Measurements from ENCODE around the gene CHMP5.
A peak's percentile ranks its signal among the peaks of the same experiment; 100 is the strongest.

CHMP5 gene

DNA sequence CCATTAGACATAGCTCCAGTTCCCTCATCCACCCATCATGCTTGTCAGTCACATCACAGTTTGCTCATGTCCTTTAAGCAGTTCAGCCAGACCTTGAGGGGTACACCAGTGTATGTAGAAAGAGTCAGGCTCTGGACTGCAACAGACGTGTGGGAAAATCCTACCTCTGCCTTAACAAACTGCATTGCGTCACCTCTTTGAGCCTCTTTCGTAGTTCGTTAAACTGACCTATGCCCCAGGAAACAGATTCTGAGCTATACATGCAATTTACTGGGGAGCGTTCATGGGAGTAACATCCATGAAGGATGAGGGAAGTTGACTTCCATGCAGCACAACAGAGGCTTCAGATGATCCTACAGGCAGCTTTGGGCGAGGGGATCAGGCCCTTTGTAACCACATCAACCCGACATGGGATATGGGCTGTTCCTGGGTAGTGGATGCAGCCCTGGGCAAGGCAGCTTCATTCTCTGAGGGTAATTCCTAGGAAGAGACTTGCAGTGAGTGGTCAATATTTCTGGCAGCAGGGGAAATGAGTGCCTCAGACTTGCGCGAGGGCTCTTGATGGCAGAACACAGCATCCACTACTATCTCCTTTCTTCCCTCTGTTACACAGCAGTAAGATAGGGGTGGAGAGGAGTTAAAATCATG lies 20.6 kb upstream of the CHMP5 start:
- no peak for DNase-seq

DNA sequence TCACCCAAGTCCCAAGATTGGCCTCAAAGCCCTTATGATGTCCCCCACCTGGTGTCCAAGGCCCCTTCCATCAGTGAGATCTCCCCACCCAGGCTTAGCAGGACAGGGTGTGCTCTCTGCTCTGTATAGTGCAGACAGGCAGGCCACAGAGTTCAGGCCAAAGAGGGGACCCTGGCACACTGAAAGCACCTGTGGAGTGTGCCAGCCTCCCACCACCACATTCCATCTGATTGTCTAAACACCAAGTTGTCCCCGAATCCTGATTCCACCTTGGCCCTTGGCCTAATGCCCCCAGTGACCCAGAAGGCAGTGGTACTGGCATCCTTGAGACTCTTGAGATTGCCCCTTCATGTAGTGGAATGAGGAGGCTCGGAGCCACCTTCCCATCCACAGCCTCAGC lies 19.5 kb upstream of the CHMP5 start:
- no peak for DNase-seq

DNA sequence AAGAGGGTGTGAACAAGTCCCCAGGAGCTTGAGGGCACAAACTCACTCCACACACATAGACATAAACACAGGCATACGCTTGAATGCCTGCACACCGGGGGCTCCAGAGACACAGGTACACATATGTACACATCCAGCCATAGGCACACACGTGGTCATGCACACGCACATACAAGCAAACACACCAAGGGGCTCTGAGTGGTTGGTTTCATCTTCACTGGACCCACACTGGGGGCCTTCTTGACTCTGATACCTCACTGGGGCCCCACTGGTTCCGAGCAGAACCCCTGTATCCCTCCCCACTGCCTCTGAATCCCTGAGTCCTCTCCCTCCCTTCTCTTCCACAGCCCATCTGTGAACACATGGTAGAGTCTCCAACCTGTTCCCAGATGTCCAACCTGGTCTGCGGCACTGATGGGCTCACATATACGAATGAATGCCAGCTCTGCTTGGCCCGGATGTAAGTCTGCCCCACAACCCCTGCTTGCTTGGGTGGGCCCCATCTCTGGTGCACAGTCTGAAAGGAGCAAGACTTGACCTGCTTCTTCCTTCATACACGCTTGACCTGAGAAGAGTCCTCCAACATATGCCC lies 18.5 kb upstream of the CHMP5 start:
- DNase-seq = no peak

DNA sequence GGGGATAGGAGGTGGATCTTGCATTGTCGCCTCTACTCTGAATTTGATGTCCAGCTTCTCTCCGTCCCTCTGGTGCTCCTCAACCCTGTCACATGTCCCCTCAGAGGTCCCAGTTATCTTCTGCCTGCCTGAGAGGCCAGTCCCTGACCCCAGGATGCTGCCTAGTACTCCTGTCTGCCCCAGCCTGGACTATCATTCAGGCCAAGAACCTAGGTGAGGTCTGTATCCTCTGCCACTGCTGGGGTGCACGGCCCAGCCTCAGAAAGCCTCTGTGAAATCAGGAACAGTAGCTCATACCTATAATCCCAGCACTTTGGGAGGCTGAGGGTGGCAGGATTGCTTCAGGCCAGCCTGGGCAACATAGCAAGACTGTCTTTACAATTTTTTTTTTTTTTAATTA lies 16.2 kb upstream of the CHMP5 start:
- DNase-seq = no peak

DNA sequence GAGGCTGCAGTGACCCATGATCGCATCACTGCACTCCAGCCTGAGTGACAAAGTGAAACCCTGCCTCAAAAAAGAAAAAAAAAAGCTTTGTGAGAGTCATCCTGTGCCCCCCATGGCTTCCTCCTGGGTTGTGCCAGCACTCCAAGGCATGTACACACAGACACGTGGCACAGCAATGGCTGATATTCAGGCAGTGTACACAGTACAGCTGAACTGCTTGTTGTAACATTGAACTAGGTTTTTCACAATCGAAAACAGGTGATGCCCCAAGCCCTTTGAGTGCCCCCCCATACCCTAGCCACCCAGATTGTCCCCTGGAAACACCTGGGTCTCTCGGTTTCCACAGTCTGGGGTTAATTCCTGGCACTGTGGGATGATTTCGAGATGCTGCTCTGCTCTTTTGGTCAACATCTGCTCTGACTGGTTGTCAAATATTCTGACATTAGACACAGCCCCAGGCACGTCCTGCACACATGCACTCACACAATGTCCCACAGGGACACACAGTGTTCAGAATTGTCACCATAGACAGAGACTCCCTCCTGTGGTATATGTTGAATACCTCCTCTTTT lies 15.7 kb upstream of the CHMP5 start:
- DNase-seq = no peak

DNA sequence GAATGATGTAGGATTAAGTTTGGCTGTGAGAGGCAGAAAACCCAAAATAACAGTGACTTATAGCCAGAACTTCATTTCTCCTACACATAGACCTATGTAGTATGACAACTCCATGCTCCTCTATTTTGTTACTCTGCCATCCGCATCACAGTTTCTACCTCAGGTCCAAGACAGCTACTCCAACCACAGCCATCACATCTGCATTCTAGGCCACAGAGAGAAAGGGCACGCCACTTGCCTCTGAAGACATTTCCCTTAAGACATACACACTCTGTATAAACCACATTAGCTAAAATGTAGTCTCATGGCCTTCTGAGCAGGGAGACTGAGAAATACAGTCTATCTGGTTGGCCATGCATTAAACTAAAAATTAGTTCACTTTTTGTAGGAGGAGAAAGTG lies 14.9 kb upstream of the CHMP5 start:
- no peak for DNase-seq

DNA sequence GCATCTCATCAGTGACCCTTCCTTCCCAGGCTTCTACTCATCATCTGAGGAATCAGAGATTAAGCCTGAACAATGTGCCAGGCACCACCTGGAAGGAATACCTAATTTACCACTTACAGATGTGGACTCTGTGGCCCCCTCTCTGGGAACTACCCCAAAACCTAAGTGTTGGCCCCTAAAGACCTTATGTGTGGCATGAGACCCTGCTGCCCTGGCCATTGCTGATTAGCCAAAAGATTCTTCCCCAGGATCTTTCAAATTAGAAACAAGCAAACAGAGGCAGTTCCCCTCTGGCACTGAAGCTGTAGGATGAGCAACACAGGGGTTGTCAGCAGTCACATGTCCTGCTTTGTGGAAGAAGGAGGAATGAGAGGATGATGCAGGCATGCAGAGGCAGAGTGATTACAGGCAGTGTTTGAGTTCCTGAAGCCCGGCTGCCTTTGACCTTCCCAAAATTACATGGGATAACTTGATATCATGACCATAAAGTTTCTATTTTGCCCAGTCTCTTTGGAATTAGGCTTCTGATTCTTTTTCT lies 14.3 kb upstream of the CHMP5 start:
- no peak for DNase-seq

DNA sequence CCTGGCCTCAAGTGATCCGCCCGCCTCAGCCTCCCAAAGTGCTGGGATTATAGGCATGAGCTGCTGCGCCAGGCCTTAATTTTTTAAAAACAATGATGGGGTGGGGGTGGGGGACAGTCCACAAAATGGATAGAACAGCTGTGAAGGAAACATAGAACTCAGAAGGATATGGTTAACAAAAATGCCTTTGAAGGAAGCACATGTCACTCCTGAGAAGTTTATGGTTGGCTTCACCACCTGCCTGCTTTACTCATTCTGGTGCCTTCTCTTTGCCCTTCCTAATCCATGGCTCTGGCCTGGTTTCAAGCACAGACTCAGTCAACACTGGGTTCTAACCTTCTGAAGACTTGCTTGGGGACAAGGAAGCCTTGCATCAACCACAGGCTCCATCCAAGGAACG lies 10.6 kb upstream of the CHMP5 start:
- DNase-seq = no peak

DNA sequence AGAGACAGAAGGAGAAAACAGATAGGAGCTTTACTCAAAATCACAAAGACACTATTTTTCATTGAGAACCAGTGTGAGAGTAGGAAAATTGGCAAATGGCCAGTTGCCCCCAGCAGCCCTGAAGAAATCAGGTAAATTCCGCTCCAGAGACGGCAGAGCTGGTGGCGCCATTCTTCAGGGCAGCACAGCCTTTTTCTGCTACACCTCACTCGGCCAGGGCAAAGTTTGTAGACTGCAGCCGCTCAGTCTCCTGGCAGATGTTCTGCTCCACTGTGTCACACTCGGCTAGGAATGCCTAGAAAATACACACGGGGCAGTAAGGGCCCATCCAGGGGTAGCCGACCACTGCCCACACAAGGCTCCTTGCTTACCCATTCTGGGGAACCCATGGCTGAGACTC lies 9.8 kb upstream of the CHMP5 start:
- DNase-seq = no peak

DNA sequence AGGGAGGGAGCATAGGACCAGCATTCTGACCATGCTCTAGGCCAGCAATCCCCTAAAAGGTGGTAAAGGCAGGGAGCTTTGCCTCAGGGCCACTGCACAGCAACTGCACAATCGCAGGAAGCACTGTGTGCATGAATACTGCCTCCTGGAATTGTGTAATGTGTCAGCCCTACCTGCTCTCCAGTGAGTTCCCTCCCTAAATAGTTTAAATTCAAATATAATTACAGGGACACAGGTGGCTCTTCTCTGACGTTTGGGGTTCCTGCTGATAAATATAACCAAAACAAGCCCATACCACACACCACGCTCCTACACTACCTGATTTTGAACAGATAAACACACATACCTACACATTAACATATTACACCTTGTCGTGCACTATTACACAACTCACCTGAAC lies 9.4 kb upstream of the CHMP5 start:
- DNase-seq = no peak

DNA sequence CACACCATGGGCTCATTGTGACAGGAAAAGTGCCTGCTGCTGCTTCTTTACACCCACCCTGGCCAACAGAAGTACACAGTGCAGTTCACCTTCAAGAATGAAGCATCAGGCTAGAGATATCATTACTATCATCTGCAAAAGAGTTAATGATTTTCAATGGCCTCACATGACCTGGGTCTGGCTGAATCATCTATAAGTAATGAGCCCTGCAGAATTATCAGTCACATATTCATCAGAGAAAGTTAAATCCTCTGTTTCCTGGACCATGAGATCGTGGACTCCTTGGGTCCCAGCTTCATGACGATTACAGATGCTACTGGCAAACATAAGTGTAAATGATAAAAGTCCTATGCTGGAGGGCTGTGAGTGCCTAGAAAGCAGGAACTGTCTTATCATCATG lies 8.6 kb upstream of the CHMP5 start:
- DNase-seq = no peak

DNA sequence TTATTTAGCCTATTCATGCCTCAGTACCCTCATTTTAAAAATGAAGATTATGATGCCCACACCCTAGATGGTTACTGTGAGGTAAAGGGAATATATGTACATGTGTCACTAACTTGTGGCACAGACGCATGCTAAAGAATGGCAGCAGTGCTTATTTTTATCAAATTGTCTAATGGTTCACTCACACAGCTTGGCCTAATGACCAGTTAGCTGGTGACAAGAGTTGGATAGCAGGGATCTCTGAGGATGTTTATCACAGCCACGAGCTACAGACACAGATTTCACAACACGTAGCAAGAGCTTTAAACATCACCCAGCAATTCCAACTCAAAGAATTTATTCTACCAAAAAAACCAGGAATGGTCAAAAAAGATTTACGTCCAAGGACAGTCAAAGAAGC lies 7.6 kb upstream of the CHMP5 start:
- no peak for DNase-seq

DNA sequence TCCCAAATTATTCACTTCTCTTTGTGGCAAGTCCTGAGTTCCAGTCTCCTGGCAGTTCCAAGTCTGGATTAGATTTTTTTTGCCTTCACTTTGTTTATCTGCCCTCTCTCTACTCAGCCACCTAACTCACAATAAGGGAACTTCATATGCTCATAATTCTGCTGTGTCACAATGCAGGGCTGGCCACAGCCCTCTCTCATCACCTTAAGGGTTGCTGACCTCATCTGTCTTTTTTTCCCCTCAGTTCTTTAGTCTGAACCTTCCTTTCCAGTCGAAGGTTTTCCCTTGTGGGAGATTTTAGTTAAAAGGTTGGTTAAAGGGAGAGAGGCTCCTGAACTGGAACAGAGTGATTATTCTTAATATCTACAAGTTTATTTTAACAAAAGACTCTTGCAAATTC lies 4.5 kb upstream of the CHMP5 start:
- DNase-seq = no peak

DNA sequence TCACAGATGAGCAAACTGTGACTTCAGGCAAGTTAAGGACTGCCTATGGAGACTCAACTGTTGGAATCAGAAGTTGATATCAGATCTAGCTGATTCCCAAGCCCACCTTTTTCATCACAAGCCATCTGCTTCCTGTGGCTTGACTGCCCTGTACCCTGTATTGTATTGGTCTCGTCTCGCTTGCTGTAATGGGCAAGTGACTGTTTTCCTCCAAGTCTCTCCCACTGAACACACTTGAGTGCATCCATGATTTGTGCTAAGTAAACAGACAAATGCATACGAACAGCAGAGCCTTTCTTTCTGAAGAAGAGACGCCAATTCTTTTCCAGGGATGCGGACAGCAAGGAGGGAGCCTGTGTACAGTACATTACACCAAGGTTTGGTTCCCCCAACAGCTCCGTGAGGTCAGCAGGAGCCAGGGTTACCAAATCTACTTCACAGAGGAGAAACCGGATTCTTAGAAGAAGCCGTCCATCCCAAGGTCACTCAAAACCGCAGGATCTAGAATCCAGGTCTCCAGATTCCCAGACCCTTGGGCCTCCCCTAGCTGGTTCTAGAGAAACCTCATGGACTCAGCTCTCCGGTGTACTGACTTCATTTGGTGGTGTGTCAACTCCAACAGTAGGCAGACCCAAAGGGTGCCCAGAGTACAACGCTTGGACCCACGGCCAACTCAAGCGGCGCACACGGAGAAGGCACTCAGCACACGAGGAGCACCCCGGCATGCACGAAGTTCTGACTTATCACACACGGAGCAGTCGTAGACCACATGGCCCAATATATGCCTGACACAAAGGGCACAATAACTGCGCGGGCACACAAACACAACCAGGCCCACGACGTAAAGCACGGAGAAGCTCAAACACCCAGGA lies 1.5 kb upstream of the CHMP5 start:
- no peak for DNase-seq

DNA sequence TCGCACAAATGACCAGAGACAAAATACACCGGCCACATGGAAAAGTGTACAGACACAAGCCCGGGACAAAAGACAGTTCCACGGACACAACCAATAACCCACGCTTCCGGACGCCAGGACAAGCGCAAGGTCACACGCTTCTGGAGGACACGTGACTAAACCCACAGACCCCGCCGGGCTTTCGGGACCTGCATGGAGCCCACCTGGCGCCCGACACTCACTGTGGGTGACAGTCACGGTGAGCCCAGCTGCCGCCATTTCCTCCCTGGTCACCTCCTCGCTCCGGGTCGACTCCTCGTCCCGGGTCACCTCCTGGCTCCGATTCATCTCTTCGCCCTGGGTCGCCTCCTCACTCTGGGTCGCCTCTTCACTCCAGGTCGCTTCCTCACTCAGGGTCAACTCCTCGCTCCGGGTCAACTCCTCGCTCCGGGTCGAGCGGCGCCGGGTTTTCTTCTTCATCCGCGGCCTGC lies 811 bp upstream of the CHMP5 start:
- peak; percentile 25 for DNase-seq

DNA sequence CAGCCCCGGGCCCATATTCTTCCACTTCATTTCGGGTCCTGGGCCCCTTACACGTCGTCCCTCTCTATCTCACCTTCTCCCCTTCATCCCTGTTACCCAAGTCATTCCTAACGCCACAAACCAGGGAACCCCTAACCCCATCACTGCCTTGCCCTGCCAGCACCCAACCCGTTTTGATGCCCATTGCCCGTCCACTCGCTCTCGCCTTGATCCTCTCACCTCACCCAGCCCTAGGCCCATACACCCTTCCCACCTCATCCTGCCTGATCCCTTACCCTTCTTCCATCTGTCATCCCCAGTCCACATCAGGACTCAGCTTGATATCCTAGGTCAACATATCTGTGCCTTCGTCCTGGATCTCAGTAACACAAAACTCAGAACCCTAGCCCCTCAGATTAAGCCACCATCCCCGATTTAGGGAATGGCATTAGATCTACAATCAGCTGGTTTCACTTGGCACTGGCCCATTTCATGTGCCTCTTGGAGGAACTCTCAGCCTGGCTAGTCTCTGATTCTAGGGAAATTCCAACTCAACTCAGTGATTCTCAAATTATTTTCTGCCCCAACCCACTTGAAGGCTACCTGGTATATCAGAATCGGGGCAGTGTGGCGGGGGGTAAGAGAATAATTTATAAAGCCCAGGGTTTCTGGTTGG lies 489 bp downstream of the CHMP5 start:
- DNase-seq = no peak

DNA sequence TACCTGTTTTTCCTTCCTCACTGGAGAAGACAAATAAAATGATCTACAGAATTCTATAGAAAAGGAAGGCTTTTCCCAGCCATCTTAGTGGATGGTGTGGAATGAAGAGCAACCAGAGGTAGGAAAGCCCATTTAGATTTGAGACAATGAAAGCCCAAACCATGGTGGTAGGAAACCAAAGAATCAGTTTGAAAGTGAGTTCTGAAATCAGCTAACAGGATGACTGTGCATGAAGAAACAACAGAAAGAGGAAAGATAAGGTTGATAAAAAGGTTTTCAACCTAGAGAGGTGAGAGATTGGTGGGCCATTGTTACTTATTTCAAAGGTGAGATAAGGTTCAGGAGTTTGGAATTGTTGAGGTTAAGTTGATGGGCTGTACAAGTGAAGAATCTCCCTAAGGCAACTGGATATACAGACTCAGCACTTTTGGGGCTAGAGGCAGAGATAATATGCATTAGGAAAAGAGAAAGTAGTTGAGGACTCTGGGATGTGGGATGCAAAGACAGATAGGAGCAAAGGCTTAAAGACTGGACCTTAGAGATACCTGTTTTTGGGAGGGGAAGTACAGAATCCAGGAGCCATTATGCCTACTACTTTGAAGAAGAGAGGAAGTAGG lies 2.4 kb downstream of the CHMP5 start:
- DNase-seq = no peak

DNA sequence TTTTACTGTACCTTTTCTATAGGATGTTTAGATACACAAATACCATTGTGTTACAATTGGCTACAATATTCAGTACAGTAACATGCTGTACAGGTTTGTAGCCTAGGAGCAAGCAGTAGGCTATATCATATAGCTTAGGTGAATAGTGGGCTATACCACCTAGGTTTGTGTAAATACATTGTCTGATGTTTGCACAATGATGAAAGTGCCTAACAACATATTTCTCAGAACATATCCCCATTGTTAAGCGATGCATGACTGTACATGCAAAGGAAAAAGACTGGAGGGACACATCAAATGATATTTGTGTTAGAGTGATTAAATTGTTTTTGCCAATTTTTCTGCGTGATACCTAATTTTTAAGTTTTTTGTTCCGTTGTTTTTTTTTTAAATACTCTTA lies 5.3 kb downstream of the CHMP5 start:
- no peak for DNase-seq

DNA sequence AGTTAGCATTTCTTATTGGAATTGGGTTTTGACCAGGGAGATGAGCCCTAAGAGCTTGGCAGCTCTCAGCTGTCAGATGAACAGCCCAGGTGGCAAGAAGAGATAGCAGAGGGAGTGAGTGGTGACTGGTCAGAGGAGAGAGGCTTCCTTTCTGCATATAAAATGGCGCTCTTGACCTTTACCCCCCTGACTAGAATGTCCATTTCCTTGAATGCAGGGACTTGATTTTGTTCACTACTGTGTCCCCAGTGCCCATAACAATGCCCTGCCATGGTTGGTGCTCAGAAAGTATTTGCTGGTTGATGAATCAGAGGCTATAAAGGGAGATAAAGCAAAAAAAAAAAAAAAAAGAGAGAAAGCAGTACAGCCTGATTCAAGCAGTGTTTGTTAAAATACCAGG lies 7.2 kb downstream of the CHMP5 start:
- DNase-seq = no peak

DNA sequence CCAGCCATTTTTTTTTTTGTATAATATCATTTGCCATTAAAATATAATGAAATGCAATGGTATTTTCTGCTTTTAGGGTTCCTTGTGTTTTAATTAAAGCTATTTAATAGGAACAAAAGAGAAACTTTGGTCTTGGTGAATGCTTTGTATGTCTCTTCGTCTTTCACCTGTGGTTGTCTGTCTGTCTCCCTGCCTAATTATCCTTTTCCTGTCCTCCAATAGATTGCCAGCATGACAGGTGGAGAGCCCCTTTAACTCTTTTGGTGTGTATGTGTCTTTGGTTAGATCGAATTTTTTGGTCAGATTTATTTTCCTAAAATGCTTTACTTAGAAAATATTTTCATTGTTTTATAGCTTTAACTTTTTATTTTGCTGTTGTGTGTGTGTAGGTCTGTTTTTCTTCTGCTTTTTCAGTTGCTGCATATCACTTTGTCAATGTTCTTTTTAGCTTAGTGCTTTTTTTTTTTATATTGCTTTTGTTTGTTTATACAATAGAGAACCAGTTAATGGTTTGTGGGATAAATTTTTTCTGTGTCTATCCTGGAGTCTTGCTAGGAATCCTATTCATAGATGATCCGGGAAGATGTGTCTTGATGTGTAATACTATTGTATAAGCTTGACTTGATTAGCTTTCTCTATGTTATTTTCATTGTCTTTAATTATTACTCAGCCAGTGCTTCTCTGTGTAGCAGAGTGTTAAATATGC lies 8.6 kb downstream of the CHMP5 start:
- no peak for DNase-seq

DNA sequence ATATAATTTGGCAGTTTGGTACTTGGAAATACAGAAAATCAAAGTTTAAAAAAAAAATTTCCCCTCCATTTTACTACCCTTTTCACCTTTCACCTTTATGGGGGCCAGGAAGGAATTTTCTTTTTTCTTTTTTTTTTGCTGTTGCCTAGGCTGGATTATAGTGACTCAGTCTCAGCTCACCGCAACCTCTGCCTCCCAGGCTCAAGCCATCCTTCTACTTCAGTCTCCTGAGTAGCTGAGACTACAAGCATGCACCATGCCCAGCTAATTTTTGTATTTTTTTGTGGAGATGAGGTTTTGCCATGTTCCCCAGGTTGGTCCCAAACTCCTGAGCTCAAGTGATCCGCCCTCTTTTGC lies 9.1 kb downstream of the CHMP5 start:
- DNase-seq = no peak

DNA sequence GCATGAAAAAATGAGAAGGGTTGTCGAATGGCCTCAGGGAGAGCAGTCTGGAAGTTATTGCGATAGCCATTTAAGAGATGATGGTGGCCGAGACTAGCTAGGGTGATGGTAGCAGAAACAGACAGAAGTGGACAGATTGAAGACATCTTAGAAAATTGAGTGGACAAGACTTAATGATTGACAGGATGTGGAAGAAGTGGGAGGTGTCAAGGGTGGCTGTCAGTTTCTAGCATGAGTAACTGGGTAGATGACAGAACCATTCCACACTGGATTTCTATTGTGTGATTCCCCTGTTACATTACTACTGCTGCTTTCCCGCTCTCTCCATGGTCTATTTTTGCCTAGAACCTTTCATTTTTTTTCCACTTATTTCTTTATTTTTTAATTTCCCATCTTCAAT lies 12.6 kb downstream of the CHMP5 start:
- no peak for DNase-seq
